Activated T-cell treated with anti-CD3 and anti-CD28 coated beads, Interleukin-2, amount 50 U/mL, for 72 hours (primary cell): ENCODE results near the gene TYRO3. TPM values are rescaled to one million over a fixed set of nuclear protein-coding genes. Genes with fewer than 3 reads are reported as not detected.

Source experiments
- ATAC-seq, 2 donors: fragments of 150-1000 bp; cut with Tn5 transposase; replicated peaks in 1 of 2; 2 replicates each; pipeline ENCODE4 v1.10.0; 2021; ENCODE audit warnings: moderate library complexity in 2 of 2, mild to moderate bottlenecking in 1 of 2
- DNase-seq, 2 donors: peaks; one replicate each; pipeline ENCODE4 v3.0.0; 2021 to 2022; ENCODE audit warnings: mixed read lengths in 1 of 2
- H3K27ac Mint-ChIP-seq: one replicate; pipeline ENCODE4 v1.8.0; 2022; ENCODE audit warnings: mild to moderate bottlenecking, moderate library complexity, mixed read lengths
- H3K27me3 Mint-ChIP-seq: one replicate; pipeline ENCODE4 v1.8.0; 2022; ENCODE audit warnings: low read depth, mixed read lengths
- H3K36me3 Mint-ChIP-seq, 2 donors: one replicate each; pipeline ENCODE4 v1.8.0; 2022; ENCODE audit warnings: mixed read lengths in 2 of 2, mild to moderate bottlenecking in 1 of 2; ENCODE audit not compliant: insufficient read depth in 2 of 2
- H3K4me1 Mint-ChIP-seq: one replicate; pipeline ENCODE4 v1.8.0; 2022; ENCODE audit warnings: low read depth, mixed read lengths
- H3K4me3 Mint-ChIP-seq, 2 donors: one replicate each; pipeline ENCODE4 v1.8.0; 2022; ENCODE audit warnings: mild to moderate bottlenecking in 2 of 2, mixed read lengths in 2 of 2, moderate library complexity in 2 of 2
- H3K9me3 Mint-ChIP-seq, 2 donors: one replicate each; pipeline ENCODE4 v1.8.0; 2022; ENCODE audit warnings: mixed read lengths in 2 of 2
- total RNA-seq, 2 donors: library from RNA; stranded (reverse); gene quantifications; one replicate each; pipeline ENCODE4 v1.2.3, GENCODE V29; 2022

Gene TYRO3
- total RNA-seq, 2 donors from 2014 or later, result 2.2 to 3.0 TPM

DNA sequence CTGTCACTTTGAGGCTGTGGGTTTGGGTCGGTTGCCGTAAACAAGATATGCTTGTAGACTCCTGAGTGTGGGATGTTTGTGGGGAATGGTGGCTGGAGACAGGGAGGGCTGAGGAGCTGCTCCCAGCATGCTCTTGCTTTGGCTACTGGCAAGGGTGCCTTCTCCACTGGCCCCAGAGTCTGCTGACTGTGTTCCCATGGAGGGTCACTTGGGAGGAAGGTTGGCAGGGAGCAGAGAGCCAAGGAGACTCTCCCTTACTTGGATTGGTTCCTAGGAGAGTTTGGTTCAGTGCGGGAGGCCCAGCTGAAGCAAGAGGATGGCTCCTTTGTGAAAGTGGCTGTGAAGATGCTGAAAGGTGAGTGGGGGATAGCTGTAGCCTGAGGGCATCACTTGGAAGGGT, 11.8 kb downstream of the TYRO3 start:
- DNase-seq (no peak), ATAC-seq (no peak)
- Mint-ChIP-seq H3K4me3 (no peak overlapping the region), H3K27ac (no peak overlapping the region), H3K27me3 (no peaks in the 10 kb centered on the region), H3K36me3 (no peaks in the 10 kb centered on the region), H3K4me1 (no peaks in the 10 kb centered on the region), H3K9me3 (no peaks in the 10 kb centered on the region)

DNA sequence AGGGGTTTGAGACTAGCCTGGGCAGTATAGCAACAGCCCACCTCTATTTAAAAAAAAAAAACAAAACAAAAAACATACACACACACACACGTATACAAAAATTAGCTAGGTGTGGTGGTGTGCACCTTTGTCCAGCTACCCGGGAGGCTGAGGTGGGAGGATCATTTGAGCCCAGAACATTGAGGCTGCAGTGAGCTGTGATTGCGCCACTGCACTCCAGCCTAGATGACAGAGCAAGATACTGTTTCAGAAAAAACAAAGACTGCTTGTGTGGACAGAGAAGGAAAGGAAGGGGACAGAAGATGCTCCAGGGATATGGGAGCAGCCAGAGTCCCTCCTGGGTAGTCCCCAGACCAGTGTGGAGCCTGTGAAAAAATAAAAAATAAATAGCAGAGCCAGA, 12.9 kb downstream of the TYRO3 start:
- Mint-ChIP-seq H3K36me3 (no peaks in the 10 kb centered on the region), H3K4me3 (no peak overlapping the region), H3K27me3 (no peaks in the 10 kb centered on the region), H3K4me1 (no peaks in the 10 kb centered on the region), H3K9me3 (no peaks in the 10 kb centered on the region), H3K27ac (no peak overlapping the region)
- ATAC-seq, result no peak
- no peak for DNase-seq

DNA sequence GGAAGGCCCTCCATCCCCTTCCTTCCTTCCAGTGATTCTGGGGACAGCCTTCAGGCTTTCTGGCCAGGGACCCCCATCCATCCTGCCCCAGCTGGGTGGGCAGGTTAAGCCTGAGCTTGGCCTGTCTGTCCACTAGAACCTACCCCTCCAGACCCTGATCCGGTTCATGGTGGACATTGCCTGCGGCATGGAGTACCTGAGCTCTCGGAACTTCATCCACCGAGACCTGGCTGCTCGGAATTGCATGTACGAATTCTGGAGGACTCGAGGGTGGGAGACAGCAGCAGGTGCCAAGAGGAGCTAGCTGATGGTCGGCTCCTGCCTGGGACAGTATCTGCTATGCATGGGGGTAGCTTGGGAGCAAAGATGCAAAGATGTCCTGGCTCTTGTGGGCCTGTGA, 13.9 kb downstream of the TYRO3 start:
- no peaks in the 10 kb centered on the region for H3K9me3 Mint-ChIP-seq
- H3K4me1 Mint-ChIP-seq, result no peaks in the 10 kb centered on the region
- ATAC-seq, result no peak
- H3K27me3 Mint-ChIP-seq, result no peaks in the 10 kb centered on the region
- no peak overlapping the region for H3K4me3 Mint-ChIP-seq
- no peaks in the 10 kb centered on the region for H3K36me3 Mint-ChIP-seq
- no peak overlapping the region for H3K27ac Mint-ChIP-seq
- no peak for DNase-seq

DNA sequence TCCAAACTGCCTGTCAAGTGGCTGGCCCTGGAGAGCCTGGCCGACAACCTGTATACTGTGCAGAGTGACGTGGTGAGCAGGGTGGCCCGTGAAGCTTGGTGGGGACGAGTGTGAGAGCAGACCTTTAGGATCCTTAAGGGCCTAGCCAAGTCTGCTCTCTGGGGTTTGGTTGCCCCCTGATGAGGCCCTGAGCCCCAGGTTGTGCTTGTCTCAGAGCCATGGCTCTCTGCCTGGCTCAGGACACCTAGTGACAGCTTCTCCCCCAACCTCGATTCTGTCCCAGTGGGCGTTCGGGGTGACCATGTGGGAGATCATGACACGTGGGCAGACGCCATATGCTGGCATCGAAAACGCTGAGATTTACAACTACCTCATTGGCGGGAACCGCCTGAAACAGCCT, 14.4 kb downstream of the TYRO3 start:
- Mint-ChIP-seq H3K4me3 (no peak overlapping the region), H3K36me3 (no peaks in the 10 kb centered on the region), H3K4me1 (no peaks in the 10 kb centered on the region), H3K27me3 (no peaks in the 10 kb centered on the region), H3K27ac (no peak overlapping the region), H3K9me3 (no peaks in the 10 kb centered on the region)
- DNase-seq (no peak), ATAC-seq (no peak)

DNA sequence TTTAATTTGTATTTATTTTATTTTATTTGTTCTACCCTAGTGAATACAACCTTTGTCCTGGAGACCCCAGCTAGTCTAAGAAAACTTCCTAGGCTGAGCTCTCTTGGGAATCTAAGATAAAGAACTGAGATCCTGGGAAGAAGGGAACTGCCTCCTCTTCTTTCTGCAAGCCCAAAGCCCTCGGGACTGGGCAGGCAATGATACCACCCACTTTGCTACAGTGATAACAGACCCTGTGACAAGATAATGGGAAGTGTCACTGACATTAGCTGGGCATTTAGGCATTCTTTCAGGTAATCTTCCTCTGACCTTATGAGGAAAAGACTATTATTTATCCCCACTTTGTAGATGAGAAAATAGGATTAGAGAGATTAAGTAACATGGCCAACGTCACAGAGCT, 15.1 kb downstream of the TYRO3 start:
- Mint-ChIP-seq H3K9me3 (no peaks in the 10 kb centered on the region), H3K27ac (no peak overlapping the region), H3K27me3 (no peaks in the 10 kb centered on the region), H3K4me1 (no peaks in the 10 kb centered on the region), H3K36me3 (no peaks in the 10 kb centered on the region), H3K4me3 (no peak overlapping the region)
- ATAC-seq (no peak), DNase-seq (no peak)

DNA sequence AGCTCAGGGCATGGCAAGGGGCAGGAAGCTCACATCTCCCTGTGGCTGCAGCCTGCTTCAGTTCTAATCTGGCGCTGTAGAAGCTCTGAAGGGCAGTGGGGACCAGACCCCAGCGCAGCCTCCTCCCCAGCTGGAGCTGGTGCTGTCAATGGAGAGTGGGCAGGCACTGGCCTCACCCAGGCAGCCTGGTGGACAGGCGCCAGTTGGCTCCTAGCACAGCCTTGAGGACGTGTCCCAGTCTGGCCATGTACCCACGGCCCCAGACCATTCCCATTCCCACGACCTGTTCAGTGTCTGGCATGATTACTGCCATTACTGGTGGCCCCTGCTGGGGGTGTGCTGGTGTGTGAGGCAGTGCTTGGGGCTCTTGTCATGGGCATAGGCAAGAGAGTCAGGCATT, 16.3 kb downstream of the TYRO3 start:
- Mint-ChIP-seq H3K4me3 (no peak overlapping the region), H3K9me3 (no peaks in the 10 kb centered on the region), H3K27ac (no peak overlapping the region), H3K27me3 (no peaks in the 10 kb centered on the region), H3K4me1 (no peaks in the 10 kb centered on the region), H3K36me3 (no peaks in the 10 kb centered on the region)
- ATAC-seq (no peak), DNase-seq (no peak)

DNA sequence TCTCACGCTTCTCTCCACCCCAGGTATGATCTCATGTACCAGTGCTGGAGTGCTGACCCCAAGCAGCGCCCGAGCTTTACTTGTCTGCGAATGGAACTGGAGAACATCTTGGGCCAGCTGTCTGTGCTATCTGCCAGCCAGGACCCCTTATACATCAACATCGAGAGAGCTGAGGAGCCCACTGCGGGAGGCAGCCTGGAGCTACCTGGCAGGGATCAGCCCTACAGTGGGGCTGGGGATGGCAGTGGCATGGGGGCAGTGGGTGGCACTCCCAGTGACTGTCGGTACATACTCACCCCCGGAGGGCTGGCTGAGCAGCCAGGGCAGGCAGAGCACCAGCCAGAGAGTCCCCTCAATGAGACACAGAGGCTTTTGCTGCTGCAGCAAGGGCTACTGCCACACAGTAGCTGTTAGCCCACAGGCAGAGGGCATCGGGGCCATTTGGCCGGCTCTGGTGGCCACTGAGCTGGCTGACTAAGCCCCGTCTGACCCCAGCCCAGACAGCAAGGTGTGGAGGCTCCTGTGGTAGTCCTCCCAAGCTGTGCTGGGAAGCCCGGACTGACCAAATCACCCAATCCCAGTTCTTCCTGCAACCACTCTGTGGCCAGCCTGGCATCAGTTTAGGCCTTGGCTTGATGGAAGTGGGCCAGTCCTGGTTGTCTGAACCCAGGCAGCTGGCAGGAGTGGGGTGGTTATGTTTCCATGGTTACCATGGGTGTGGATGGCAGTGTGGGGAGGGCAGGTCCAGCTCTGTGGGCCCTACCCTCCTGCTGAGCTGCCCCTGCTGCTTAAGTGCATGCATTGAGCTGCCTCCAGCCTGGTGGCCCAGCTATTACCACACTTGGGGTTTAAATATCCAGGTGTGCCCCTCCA, 19.1 kb downstream of the TYRO3 start:
- Mint-ChIP-seq H3K27ac (no peak overlapping the region), H3K4me1 (no peaks in the 10 kb centered on the region), H3K4me3 (no peak overlapping the region), H3K9me3 (no peaks in the 10 kb centered on the region), H3K27me3 (peaks cover under 1% of the 10 kb centered on the region), H3K36me3 (no peaks in the 10 kb centered on the region)
- DNase-seq, result no peak
- no peak for ATAC-seq

DNA sequence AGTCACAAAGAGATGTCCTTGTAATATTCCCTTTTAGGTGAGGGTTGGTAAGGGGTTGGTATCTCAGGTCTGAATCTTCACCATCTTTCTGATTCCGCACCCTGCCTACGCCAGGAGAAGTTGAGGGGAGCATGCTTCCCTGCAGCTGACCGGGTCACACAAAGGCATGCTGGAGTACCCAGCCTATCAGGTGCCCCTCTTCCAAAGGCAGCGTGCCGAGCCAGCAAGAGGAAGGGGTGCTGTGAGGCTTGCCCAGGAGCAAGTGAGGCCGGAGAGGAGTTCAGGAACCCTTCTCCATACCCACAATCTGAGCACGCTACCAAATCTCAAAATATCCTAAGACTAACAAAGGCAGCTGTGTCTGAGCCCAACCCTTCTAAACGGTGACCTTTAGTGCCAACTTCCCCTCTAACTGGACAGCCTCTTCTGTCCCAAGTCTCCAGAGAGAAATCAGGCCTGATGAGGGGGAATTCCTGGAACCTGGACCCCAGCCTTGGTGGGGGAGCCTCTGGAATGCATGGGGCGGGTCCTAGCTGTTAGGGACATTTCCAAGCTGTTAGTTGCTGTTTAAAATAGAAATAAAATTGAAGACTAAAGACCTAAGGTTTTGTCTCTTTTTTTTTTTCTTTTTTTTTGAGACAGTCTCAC, 19.8 kb downstream of the TYRO3 start:
- DNase-seq (no peak), ATAC-seq (no peak)
- no peak overlapping the region for H3K27ac Mint-ChIP-seq
- no peaks in the 10 kb centered on the region for H3K36me3 Mint-ChIP-seq
- H3K9me3 Mint-ChIP-seq, result no peaks in the 10 kb centered on the region
- no peak overlapping the region for H3K4me3 Mint-ChIP-seq
- peaks cover 8% of the 10 kb centered on the region for H3K27me3 Mint-ChIP-seq
- H3K4me1 Mint-ChIP-seq, result no peaks in the 10 kb centered on the region

DNA sequence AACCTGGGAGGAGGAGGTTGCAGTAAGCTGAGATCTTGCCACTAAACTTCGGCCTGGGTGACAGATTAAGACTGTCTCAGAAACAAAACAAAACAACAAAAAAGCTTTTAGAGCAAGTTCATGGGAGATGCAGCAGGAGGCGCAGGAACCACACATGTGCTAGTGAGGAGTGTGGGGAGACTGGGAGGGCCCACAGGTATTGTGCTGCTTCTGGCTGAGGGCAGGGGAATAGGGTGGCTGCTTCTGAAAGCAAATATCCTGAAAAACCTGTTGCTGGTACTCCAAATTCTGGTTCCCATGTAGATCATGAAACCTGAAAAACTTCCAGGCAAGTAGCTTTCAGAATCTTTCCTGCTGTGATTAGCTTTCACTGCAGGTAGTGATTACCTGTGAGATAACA, 22.1 kb downstream of the TYRO3 start:
- H3K36me3 Mint-ChIP-seq, result no peaks in the 10 kb centered on the region
- DNase-seq (no peak), ATAC-seq (no peak)
- H3K4me1 Mint-ChIP-seq, result peaks cover 11% of the 10 kb centered on the region
- no peak overlapping the region for H3K27ac Mint-ChIP-seq
- H3K4me3 Mint-ChIP-seq, result no peak overlapping the region
- peaks cover 21% of the 10 kb centered on the region for H3K27me3 Mint-ChIP-seq
- H3K9me3 Mint-ChIP-seq, result no peaks in the 10 kb centered on the region

DNA sequence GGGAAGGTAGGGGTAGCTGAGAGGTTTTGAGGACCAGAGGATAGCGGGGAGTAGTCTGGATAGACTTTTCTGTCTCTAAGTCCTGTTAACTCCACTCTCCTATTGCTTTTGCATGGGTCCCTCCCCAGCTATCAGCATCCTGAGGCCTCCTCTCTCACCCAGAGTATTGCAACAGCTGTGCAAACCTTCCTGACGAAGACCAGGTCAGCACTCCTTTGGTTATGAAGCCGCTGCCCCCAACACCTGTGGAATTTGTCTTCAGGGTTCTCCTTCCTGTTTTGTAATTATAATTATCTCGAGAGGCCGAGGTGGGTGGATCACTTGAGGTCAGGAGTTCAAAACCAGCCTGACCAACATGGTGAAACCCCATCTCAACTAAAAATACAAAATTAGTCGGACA, 24.8 kb downstream of the TYRO3 start:
- Mint-ChIP-seq H3K36me3 (no peaks in the 10 kb centered on the region), H3K9me3 (no peaks in the 10 kb centered on the region), H3K4me1 (peaks cover 11% of the 10 kb centered on the region), H3K27me3 (peaks cover 21% of the 10 kb centered on the region), H3K4me3 (no peak overlapping the region), H3K27ac (no peak overlapping the region)
- ATAC-seq (no peak), DNase-seq (no peak)

DNA sequence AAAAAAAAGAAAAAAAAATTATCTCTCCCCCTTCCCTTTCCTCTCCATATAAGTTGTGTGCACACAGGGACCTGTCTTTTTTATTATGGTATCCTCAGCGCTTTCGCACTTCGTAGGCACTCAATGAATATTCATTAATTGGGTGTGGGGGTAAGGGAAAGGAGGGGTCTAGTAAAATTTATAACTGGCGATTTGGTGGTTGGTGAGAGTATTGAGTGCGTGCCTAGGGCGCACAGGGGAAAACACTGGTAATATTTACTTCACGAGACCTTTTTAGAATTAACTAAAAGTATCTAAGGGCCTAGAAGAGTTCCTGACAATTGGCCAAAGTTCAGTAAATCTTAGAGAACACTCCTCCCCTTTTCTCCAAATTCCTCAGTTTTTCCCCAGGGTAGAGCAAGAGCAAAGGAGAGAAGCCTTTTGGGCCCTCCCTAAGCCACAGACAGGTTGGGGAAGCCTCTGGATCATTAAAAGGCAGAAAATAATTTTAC, 25.7 kb downstream of the TYRO3 start:
- Mint-ChIP-seq H3K4me3 (peak overlapping the region; percentile 72 to 80), H3K27me3 (peaks cover 21% of the 10 kb centered on the region), H3K9me3 (no peaks in the 10 kb centered on the region), H3K4me1 (peaks cover 11% of the 10 kb centered on the region), H3K27ac (no peak overlapping the region), H3K36me3 (no peaks in the 10 kb centered on the region)
- ATAC-seq, result no peak
- no peak for DNase-seq

DNA sequence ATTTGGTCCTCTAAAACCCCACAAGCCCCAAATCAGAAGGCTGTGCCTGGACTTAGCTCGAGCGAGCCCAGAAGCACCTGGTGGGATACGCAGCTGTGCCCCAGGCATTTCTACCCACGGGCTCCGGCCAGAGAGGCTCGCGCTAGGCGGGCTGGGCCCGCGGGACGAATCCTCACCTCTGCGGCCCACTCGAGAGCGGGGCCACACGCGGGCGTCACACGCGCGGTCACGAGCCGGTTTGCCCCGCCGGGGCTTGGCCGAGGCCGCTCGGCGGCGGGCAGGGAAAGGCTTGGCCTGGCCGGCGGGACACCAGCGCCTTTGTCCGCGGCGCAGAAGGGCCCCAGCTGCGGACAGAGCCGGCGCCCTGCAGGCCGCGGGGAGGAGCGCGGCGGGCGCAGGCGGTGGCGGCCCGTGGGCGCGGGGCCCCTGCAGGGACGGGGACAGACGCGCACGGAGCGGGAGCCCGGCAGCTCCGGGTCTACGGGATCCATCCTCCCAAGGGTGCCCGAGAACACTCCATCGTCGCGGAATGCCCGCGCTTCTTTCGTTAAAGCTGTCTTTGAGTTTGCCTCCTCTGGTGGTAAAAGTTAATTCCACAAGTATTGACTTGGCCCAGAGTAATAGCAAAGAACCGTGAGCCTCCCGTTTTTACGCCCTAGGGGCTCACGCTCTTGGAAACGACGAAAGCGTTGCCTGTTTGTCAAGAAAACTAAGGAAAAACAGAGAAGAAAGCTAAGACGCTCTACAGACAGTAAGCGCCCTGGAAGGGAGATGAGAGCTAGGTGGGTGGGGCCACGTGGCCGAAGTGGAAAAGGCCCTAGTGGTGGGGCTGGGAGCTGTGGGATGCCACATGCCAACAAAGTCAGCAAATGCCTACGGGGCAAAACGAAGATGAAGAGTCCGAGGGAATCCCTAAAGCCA, 26.4 kb downstream of the TYRO3 start:
- DNase-seq, result peak; percentile 48 to 58
- Mint-ChIP-seq H3K9me3 (no peaks in the 10 kb centered on the region), H3K4me3 (peak overlapping the region; percentile 76 to 80), H3K27ac (no peak overlapping the region), H3K27me3 (peaks cover 21% of the 10 kb centered on the region), H3K36me3 (no peaks in the 10 kb centered on the region), H3K4me1 (peaks cover 11% of the 10 kb centered on the region)
- ATAC-seq, result peak; percentile 78 to 85
